HEK293 (cell line): ENCODE measurements around the gene ERMARD.

Source experiments
- CTCF ChIA-PET: fragments of 350-600 bp; formaldehyde crosslinking; extraction: SDS; loops from one replicate; lab custom pipeline; 2021; ENCODE audit warnings: antibody characterized with exemption; lab: Yijun Ruan, JAX
- POLR2A ChIA-PET: fragments of 300-600 bp; formaldehyde crosslinking; extraction: SDS; loops from one replicate; lab custom pipeline; 2020; ENCODE audit warnings: antibody characterized with exemption, inconsistent platforms; lab: Yijun Ruan, JAX
- H3K27ac ChIP-seq: fragments of 200-500 bp; sonication (Bioruptor generic); 2 replicates; pipeline ENCODE4 v1.5.1; 2014; ENCODE audit warnings: low read depth, low read length, control low read depth, inconsistent platforms; ENCODE audit errors: extremely low read depth
- H3K36me3 ChIP-seq, 2 experiments: fragments of 200-500 bp in 1 of 2; sonication (Bioruptor generic) in 1 of 2; 1 replicate in 1 of 2; 2 replicates in 1 of 2; pipeline ENCODE4 v1.5.1; 2014 to 2017; ENCODE audit warnings: inconsistent platforms in 2 of 2, low read length in 2 of 2; ENCODE audit not compliant: control insufficient read depth in 2 of 2, insufficient read depth in 1 of 2
- H3K4me1 ChIP-seq: fragments of 200-500 bp; sonication (Bioruptor generic); 2 replicates; pipeline ENCODE4 v1.5.1; 2014; ENCODE audit warnings: mild to moderate bottlenecking, low read length, inconsistent platforms; ENCODE audit not compliant: control insufficient read depth, insufficient read depth
- H3K4me3 ChIP-seq: 2 replicates; pipeline ENCODE4 v1.5.1; 2011; ENCODE audit warnings: low read depth, mild to moderate bottlenecking, control low read depth, low read length, moderate library complexity
- H3K9me3 ChIP-seq: fragments of 200-500 bp; sonication (Bioruptor generic); 2 replicates; pipeline ENCODE4 v1.5.1; 2014; ENCODE audit warnings: low read depth, low read length, inconsistent platforms; ENCODE audit not compliant: control insufficient read depth, insufficient read depth
- AEBP2 ChIP-seq: fragments of 450-650 bp; formaldehyde crosslinking; IDR thresholded peaks from 2 replicates; pipeline ENCODE4 v1.5.1; 2016; ENCODE audit warnings: missing biosample characterization, missing genetic modification characterization, borderline replicate concordance
- BCL11B ChIP-seq: fragments of 450-650 bp; formaldehyde crosslinking; IDR thresholded peaks from 2 replicates; pipeline ENCODE4 v1.5.1; 2016; ENCODE audit warnings: low read depth, missing biosample characterization, missing genetic modification characterization
- GLI2 ChIP-seq: fragments of 450-650 bp; formaldehyde crosslinking; IDR thresholded peaks from 2 replicates; pipeline ENCODE4; 2017; ENCODE audit warnings: missing biosample characterization, missing genetic modification characterization, low read depth, borderline replicate concordance
- HOXC10 ChIP-seq: sonication (generic); formaldehyde crosslinking; IDR thresholded peaks from 2 replicates; pipeline ENCODE4 v1.8.1; 2023; ENCODE audit warnings: mild to moderate bottlenecking, missing genetic modification reagents
- TSHZ1 ChIP-seq: fragments of 450-650 bp; formaldehyde crosslinking; IDR thresholded peaks from 2 replicates; pipeline ENCODE4 v1.5.1; 2016; ENCODE audit warnings: missing biosample characterization, missing genetic modification characterization, borderline replicate concordance
- YY2 ChIP-seq: fragments of 450-650 bp; formaldehyde crosslinking; IDR thresholded peaks from 2 replicates; pipeline ENCODE4 v1.5.1; 2016; ENCODE audit warnings: missing biosample characterization, missing genetic modification characterization
- ZBTB17 ChIP-seq: fragments of 450-650 bp; formaldehyde crosslinking; IDR thresholded peaks from 2 replicates; pipeline ENCODE4 v1.5.1; 2016; ENCODE audit warnings: missing biosample characterization, missing genetic modification characterization
- ZBTB21 ChIP-seq: fragments of 450-650 bp; formaldehyde crosslinking; IDR thresholded peaks from 2 replicates; pipeline ENCODE4 v1.5.1; 2017; ENCODE audit warnings: missing biosample characterization, missing genetic modification characterization
- ZBTB48 ChIP-seq: fragments of 450-650 bp; formaldehyde crosslinking; IDR thresholded peaks from 2 replicates; pipeline ENCODE4 v1.5.1; 2016; ENCODE audit warnings: missing biosample characterization, missing genetic modification characterization
- ZNF112 ChIP-seq: fragments of 450-650 bp; formaldehyde crosslinking; IDR thresholded peaks from 2 replicates; pipeline ENCODE4 v1.5.0; 2017; ENCODE audit warnings: missing biosample characterization, missing genetic modification characterization
- ZNF140 ChIP-seq: fragments of 450-650 bp; formaldehyde crosslinking; IDR thresholded peaks from 2 replicates; pipeline ENCODE4 v1.5.1; 2016; ENCODE audit warnings: missing biosample characterization, missing genetic modification characterization
- ZNF16 ChIP-seq: fragments of 450-650 bp; formaldehyde crosslinking; IDR thresholded peaks from 2 replicates; pipeline ENCODE4 v1.5.1; 2016; ENCODE audit warnings: low read depth, missing biosample characterization, missing genetic modification characterization
- ZNF510 ChIP-seq: fragments of 450-650 bp; formaldehyde crosslinking; IDR thresholded peaks from 2 replicates; pipeline ENCODE4 v1.5.1; 2018; ENCODE audit warnings: mild to moderate bottlenecking, missing genetic modification characterization, missing biosample characterization; ENCODE audit not compliant: insufficient replicate concordance
- ZNF626 ChIP-seq: fragments of 450-650 bp; sonication (Bioruptor Pico); formaldehyde crosslinking; IDR thresholded peaks from 2 replicates; pipeline ENCODE4 v1.5.1; 2018; ENCODE audit warnings: missing biosample characterization, missing genetic modification characterization, inconsistent platforms
- ZNF645 ChIP-seq: fragments of 450-650 bp; formaldehyde crosslinking; IDR thresholded peaks from 2 replicates; pipeline ENCODE4; 2016; ENCODE audit warnings: missing biosample characterization, missing genetic modification characterization
- ZNF707 ChIP-seq: fragments of 450-650 bp; formaldehyde crosslinking; IDR thresholded peaks from 2 replicates; pipeline ENCODE4 v1.5.1; 2016; ENCODE audit warnings: missing biosample characterization, missing genetic modification characterization
- ZNF747 ChIP-seq: fragments of 450-650 bp; formaldehyde crosslinking; IDR thresholded peaks from 2 replicates; pipeline ENCODE4 v1.5.1; 2016; ENCODE audit warnings: missing biosample characterization, missing genetic modification characterization
- TF ChIP-seq, protein P1 (sequence below): fragments of 450-650 bp; formaldehyde crosslinking; IDR thresholded peaks from 2 replicates; pipeline ENCODE4 v1.5.1; 2016; ENCODE audit warnings: missing biosample characterization, missing genetic modification characterization

ERMARD gene

DNA sequence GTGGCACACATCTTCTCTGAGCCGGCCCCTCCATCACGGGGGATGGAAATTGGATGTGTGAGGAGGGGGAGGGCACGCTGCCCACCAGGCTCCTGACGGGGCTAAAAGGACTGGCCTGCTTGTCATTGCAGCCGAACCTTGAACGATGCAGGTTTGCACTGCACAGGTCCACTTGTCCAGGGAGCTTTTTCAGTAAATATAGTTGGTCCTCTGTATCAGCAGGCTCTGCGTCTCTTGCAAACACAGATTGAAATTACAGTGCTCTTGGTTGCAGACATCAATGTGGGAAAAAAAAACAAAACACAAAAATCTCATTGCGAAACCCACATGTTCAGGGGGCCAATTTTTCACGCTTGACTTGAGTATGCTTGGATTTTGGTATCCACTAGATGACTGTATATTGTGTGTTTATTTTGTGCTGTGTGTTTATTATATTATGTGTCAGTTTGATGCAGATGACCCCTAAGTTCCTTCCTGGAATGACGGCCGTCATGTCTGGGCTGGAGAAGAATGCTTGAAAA lies 29.2 kb downstream of the ERMARD start:
- no peaks in the 10 kb centered on the region for H3K9me3 ChIP-seq
- no peak overlapping the region for H3K4me3 ChIP-seq
- ChIA-PET POLR2A (no interaction called here), CTCF (interaction anchor here (1.2 kb wide), 1 partner anchor 9 kb away, joined by 6 read pairs; no protein-coding TSS in a partner anchor)
- H3K36me3 ChIP-seq, result peaks cover 3 to 66% of the 10 kb centered on the region in 2 experiments; a peak in 2 of 3 replicates
- no peak for TF ChIP-seq ZNF510 (tag by site-specific recombination)
- TF ChIP-seq ZNF140 (tag by site-specific recombination), result no peak
- TF ChIP-seq ZBTB48 (tag by site-specific recombination), result peak; percentile 45; the same call in 1 of the 2 replicates
- no peak overlapping the region for H3K27ac ChIP-seq
- peaks cover 2% of the 10 kb centered on the region; the same call in 1 of the 2 replicates for H3K4me1 ChIP-seq

GRCh38 chr6:169782966-169783365 lies 31.5 kb downstream of the ERMARD start:
- Histone ChIP-seq H3K4me1 (peaks cover 2% of the 10 kb centered on the region; the same call in 1 of the 2 replicates), H3K4me3 (no peak overlapping the region), H3K9me3 (no peaks in the 10 kb centered on the region), H3K27ac (no peak overlapping the region), H3K36me3 (peaks cover 0 to 44% of the 10 kb centered on the region in 2 experiments; a peak in 1 of 3 replicates)
- TF ChIP-seq GLI2 (tag by site-specific recombination) (no peak), ZNF626 (tag by site-specific recombination) (no peak), ZNF16 (tag by site-specific recombination) (no peak), BCL11B (tag by site-specific recombination) (no peak), ZNF645 (no peak), AEBP2 (no peak), YY2 (tag by site-specific recombination) (no peak), TSHZ1 (no peak), ZNF707 (tag by site-specific recombination) (no peak), ZBTB21 (tag by site-specific recombination) (no peak), ZBTB17 (tag by site-specific recombination) (no peak), ZNF112 (tag by site-specific recombination) (no peak), ZNF747 (tag by site-specific recombination) (no peak), HOXC10 (CRISPR knock-in tag) (no peak)
- TF ChIP-seq, protein P1, sequence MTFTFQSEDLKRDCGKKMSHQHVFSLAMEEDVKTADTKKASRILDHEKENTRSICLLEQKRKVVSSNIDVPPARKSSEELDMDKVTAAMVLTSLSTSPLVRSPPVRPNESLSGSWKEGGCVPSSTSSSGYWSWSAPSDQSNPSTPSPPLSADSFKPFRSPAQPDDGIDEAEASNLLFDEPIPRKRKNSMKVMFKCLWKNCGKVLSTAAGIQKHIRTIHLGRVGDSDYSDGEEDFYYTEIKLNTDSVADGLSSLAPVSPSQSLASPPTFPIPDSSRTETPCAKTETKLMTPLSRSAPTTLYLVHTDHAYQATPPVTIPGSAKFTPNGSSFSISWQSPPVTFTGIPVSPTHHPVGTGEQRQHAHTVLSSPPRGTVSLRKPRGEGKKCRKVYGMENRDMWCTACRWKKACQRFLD (tag by site-specific recombination), result no peak
- ChIA-PET POLR2A (no interaction called here), CTCF (no interaction called here)
